Frontal cortex (tissue), 4 donors: Measurements from ENCODE around the gene DEGS2. TPM values are rescaled to one million over a fixed set of nuclear protein-coding genes. Genes with fewer than 3 reads are reported as not detected.

Experiments
- DNase-seq, 2 donors: peaks; one replicate each; pipeline ENCODE4 v3.0.0; 2012; ENCODE audit warnings: low spot score in 2 of 2
- FAIRE-seq: peaks from 2 replicates; lab custom pipeline; 2012; peaks lifted over from hg19 to GRCh38; lab: Jason Lieb, UNC
- total RNA-seq: library from RNA; depleted of rRNA; stranded (reverse); fragments of >200 nt; gene quantifications from one replicate; pipeline ENCODE4 v1.2.3, GENCODE V29; 2014
- donor health status: control.
- donor health status: control.
- donor health status: control.

The DEGS2 gene
- total RNA-seq, 1 donor from 2014 or later, result 0.41 TPM

DNA sequence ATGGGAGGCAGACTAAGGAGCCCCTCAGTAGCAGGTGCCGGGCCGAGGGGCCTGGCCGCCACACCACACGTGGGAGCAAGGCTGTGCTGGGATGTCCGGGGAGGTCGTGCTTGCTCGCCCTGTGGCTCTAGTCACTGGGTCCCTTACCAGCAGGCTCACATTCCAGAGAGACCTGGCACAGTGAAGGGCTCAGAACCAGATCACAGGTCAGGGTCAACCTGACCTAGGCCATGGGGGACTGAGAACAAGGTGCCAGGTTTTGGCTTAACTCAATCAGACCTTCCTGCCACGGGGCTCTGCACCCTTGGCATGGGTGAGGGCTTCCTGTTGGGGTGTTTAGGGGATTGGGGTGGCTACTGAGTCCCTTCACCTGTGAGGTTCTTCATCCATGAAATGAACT, 22.3 kb downstream of the DEGS2 start:
- DNase-seq (no peak), FAIRE-seq (no peak)

DNA sequence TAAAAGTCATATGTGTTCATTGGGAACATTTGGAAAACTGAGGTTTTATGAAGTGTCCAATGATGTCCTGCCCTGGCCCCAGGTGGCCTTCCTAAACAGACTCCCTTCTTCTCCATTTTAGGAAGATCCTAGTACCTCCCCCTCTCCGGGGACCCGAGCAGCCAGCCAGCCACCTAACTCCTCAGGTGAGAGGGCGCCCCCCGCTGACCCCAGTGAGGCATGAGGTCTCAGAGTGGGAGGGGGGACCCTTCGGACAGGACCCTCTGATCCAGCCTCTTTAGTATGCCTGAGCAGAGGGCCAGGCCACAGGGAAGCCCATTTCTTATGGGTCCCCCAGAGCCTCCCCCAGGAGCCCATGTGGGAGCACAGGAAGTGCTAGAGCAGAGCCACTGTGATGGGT, 23.7 kb downstream of the DEGS2 start:
- FAIRE-seq (no peak), DNase-seq (no peak)

DNA sequence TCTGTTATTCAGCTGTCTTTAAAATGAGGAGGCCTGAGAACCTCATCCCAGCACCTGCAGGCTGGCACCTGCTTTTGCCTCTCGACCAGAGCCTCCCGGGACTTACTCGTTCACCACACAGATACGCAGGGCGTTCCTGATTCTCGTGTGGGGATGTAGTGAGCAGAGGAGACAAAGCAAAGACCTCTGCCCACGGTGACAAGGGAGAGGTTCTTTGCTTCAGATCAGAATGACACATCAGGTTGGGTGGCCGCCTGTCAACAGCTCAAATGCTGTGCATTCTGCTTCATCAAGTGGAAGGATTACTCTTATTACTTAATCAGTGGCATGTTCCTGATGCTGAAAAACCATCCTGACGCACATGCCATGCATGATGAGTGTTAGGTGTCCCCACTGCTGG, 24.4 kb downstream of the DEGS2 start:
- DNase-seq, result no peak
- no peak for FAIRE-seq

DNA sequence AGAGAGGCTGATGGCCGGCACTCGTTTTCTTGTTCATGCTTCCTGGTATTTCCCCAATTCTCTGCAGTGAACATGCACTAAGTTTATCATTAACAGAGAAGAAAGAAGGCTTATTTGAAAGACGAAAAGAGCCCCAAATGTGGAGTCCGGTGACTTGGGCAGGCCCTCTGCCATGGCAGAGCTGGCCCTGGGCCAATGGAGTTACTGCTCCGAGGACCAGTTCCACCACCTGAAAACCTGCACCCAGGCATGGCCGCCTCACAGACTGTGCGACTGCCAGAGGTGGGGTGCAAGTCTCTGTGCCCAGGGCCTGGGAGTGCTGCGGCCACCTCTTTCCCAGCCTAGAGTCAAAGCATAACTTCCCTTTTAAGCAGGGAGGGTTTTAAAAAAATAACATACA, 24.9 kb downstream of the DEGS2 start:
- no peak for DNase-seq

DNA sequence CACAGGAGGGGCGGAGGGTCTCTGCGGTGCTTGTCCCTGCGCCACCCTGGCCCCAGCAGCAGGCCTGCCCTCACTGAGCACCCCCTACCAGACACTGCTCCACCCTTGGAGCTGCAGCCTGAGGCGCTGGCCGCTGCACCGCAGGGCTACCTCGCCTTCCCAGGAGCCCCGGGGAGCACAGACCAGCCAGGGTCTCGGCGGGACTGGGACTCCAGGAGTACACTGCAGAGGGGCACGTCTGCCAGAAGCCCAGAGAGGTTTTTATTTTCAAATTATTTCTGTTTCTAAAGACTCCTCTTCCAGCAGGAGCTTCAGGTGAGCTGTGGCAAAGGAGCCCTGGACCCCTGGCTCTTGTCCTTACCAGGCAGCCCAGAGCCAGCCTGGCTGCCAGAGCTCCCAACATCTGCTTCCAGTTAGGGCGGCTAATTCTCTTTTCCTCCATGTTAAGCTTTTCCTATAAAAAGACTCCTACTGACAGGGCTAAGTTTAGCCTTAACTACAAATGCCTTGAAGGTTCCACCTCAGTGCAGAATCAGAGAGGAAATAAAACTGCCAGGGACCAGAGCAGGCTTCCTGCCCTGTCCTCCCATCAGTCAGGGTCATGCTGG, 26.4 kb downstream of the DEGS2 start:
- FAIRE-seq, result no peak
- no peak for DNase-seq

More for the DNA sequence above, 24.9 kb downstream of the DEGS2 start:
- FAIRE-seq, result no peak

DNA sequence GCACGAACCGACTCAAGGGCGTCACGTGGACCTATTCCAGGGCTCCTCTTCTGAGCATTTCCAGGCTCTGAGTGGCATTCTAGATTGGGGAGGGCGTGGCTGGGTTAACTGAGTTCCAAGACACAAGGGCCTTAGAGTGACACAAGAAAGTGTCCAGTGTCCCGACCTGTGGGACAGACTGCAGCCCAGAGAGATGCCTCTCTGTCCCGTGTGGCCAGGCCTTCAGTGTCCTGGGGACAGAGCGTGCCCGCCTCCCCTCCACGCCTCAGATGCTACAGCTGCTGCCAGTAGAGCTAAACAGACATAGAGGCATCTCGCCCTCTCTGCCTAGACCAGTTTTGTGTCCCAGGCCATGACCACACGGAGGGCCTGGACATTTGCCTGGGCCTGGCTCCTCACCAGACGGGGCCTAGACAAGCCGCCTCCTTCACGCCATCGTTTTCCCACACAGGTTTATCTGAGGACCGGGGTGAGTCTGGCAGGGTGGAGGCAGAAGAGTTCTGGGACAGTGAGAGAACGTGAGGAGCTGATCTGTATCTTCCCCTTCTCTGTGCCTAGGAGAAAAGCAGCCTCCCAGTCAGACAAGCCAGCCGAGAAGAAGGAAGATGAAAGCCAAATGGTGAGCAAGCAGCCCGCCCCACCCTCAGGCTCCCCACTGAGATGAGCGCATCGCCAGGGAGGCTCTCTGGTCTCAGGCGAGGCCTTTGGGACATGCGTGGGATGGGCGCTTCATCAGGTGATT, 27.1 kb downstream of the DEGS2 start:
- no peak for FAIRE-seq
- DNase-seq, result no peak

DNA sequence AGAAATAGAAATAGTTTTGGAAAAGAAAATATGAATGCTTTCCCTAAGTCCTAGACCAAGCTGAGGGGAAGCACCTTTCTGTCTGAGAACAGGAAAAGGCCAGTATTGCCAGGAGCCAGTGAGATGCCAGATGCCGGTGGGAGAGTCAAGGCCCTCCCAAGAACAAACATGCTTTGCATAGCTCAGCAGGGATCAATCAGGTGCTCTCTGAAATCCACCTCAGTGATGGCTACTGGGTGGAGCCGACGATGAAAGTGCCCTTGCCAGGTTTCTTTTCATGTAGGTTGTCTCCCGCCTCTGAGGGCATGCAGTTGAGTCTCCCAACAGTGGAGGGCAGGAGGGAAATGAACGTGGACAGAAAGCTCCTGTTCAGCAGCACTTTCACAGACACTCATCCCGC, 28.3 kb downstream of the DEGS2 start:
- DNase-seq (no peak), FAIRE-seq (no peak)

DNA sequence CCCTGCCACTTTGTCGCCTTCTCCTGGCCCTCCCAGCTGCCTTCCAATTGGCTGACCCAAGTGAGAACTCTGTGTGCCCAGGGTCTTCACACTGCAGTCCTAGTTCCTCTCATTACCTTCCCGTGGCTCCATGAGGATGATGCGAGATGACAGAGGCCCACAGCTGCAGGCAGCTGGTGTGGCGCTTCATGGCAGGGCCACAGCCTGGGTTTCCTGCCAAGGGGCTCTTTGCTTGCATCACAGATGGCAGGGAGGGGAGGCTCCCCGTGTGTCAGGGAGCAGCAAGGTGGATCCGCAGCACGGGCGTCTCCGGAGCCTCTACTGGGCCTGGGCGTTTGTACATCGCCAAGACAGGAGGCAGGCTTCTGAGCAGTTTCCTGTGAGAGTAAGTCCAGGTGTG, 28.9 kb downstream of the DEGS2 start:
- FAIRE-seq (no peak), DNase-seq (no peak)

DNA sequence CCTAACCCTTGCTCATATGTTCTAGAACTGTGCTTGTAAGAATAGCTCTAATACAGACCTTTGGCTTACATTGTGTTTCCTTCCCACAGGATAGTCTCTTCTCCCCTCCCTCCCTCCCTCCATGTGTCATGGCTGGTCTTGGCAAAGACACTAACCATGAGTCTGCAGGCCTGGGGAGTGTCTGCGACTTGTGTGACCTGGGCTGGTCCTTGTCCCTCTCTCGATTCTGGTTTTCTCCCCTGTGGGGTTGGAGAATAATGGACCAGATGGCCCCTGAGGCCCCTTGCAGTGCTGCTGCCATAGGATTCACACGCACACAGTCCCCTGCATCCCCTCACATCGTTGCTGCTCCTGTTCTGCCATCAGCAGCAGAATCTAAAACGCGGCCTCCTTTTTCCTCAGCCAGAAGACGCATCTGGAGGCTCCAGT, 30.3 kb downstream of the DEGS2 start:
- DNase-seq (no peak), FAIRE-seq (no peak)

DNA sequence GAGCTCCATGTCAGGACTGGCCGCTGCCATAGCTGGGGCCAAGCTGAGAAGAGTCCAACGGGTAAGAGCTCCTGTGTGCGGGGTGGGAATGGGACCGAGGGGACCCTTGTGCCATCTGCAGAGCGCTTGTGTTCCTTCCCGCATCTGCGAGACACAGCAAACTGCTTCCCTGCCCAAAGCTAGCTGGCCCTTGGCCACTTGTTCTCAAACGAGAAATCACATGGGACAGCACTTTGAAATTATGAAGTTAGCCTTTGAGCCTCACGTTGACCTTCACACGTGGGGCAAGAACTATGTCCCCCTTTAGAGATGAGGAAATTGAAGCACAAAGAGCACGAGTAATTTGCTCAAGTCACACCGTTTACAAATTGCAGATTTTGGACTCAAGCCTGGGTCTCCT, 30.8 kb downstream of the DEGS2 start:
- no peak for DNase-seq
- no peak for FAIRE-seq

DNA sequence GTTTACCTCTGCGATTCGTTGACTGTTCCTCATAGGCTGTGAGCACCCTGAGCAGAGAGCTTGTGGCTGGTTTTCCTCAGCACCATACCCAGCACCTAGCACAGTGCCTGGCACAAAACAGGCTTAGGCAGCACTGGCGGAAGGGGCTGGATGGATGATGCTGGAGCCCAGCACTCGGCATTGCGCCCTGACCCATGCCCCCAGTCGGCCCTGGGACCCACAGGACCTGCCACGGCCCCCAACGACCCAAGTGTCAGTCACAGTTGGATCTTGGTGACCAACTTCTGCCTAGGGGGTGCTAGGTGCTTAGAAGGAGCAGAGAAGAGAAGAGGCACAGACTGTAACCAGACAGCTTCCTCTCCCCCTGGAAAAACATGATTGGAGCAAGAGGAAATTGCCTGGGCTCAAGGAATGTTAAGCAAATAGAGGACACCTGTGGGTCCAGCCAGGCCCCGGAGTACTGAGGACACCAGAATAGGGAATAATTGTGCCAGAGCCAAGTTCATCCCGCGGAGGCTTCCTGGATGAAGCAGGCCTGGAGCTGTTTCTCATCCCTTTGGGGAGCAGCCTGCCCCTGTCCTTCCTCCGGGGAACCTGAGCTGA, 31.5 kb downstream of the DEGS2 start:
- FAIRE-seq (no peak), DNase-seq (no peak)

DNA sequence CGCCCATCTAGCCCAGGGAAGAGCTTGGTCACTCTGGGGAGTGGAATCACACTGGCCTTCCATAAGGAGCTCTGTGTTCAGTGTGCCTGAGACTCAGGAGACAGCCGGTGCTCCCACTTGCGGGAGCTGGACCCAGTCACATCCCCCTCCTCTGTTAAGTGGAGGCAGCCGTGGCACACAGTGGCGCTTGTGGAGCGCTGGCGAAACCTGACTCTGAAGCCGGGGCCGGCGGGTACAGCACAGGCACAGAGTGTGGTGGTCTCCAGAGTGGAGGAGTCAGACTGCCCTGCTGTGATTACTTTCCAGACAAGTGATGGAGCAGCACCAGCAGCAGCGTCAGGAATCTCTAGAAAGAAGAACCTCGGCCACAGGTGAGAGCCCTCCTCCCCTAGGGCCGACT, 33.0 kb downstream of the DEGS2 start:
- DNase-seq (no peak), FAIRE-seq (no peak)

DNA sequence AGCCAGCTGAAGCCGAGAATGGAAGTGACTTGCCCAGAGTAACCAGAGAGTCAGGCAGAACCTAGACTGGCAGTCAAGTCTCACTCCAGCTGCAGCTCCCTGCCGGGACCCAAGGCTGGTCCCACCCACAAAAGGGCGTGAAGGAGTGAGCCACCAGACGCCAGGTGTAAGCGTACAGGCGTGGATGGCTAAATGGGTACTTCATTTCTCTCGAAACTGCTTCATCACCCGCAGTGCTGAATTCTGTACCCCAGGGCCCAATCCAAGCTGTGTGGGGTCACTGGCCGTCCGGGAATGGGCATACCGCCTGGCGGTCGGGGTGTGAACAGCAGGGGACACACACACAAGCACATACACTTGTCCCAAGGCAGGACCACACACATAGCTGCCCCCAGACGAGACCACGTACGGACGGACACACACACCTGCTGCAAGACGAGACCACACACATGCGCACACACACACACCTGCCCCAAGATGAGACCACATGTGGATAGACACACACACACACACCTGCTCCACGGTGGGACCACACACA, 34.8 kb downstream of the DEGS2 start:
- DNase-seq, result no peak

DNA sequence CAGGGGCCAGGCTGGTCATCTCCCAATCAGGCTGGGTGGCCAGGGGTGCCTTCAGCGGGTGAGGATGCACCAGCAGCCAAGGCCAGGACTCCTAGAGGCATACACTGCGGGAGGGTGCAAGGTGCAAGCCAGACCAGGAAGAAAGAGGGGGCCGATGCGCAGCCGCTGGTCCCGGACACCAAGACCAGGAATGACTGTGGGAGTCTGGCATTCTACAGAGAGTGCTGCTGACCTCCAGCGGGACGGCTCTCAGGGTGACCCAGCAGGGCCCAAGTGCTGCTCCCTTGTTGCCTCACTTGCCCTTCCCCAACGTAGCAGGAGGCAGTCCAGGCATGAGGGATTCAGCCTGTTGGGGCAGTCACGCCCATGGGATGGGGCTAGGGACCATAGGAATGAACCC, 35.8 kb downstream of the DEGS2 start:
- DNase-seq, result no peak
- no peak for FAIRE-seq

More for the DNA sequence above, 34.8 kb downstream of the DEGS2 start:
- no peak for FAIRE-seq

DNA sequence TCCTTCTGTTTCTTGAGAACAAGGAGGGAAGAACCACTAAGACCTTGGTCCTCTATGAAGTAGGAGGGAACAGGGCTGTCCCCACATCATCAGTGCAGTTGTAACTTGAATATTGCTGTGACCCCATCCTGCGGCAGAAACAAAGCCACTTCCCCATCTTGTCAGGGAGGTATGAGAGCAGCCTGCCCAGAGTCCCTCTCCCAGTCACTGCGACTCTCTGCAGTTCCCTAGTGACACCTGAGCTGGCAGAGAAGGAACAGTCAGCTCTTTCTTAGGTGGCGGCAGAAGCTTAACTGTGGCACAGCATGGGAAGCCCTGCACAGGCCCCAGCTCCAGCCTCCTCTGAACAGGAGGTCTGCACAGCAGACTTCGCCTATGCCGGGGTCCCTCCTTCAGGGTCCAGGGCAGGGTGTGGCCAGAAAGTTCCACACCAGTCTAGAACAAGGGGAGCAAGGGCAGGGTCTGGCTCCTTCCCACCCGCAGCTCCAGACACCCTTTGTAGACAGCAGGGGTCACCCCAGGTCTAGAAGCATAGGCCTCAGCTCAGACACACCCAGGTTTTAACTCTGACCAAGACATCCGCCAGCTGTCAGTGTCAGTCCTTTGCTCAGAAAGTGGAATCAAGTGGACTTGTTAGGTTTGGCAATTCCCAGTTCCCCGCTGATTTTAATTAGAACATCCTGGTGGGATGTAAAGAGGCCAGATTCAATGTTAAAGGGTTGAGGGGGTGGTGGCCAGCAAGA, 36.8 kb downstream of the DEGS2 start:
- FAIRE-seq, result no peak
- no peak for DNase-seq

DNA sequence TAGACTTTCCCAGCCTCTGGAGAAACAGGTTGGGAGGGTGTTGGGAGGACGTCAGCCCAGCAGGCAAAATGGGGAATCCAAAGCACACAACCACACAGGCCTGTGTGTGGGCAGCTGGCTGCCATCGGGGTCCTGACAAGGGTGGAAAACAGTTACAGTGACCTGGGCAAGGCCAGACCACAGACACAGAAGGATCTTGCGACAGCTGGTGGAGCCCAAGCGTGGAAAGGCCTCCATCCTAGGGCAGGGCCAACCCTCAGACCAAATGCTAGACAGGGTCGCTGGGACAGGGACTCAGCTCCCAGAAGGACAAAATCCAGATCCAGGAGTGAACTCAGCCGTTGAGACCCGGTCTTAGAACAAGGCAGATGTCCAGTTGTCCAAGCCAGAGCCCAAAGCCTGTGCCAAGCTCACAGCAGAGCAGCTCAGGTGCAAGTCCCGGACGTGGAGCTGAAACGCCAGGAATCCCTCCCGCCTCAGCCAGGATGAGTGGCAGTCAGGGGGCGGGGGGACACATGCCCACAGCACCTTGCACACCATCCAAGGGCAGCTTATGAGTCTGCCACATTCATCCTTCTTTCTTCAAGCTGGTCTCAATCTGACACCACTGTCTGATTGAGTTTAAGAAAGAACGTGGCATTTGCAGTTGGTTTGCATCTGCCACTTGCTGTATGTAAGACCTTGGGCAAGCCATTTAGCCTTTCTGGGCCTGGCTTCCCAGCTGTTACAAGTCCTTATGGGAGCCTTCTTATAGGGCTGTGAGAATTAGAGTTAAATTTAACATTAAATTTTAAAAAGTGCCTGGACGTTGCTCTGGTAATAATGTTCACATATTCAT, 37.6 kb downstream of the DEGS2 start:
- no peak for DNase-seq
- FAIRE-seq, result no peak

DNA sequence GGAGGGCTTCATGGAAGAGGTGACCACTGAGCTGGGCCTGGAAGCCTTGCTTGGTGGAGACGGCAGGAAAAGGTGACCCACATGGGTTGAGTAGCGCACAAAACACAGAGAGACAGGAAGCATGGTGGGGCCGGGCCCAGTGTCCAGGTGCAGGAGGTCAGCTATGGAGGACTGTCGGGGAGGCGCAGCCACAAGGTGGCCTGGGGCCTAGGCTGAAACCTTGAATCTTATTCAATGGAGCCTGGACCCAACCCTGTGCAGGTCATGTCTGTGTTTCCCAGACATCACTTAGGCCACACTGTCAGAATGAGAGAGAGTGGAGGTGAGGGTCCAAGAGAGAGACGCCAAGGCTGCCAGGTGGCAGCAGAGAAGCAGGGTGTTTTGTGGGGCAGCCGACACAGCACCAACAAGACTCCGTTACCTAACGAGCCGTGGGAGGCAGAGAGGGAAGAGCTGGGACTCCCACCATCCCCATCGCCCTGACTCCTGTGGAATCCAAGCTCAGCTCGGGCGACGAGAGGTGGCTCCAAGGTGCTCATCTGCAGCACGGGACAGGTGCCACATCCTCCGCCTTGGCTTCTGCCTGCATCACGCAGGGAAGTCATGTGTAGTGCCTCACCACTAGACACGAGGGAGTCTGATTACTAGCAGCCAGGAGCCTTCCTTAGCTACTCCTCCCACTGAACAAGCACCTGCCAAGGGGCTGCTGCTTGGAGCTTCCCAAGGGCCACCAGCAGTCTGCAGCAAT, 38.7 kb downstream of the DEGS2 start:
- no peak for FAIRE-seq
- no peak for DNase-seq

DNA sequence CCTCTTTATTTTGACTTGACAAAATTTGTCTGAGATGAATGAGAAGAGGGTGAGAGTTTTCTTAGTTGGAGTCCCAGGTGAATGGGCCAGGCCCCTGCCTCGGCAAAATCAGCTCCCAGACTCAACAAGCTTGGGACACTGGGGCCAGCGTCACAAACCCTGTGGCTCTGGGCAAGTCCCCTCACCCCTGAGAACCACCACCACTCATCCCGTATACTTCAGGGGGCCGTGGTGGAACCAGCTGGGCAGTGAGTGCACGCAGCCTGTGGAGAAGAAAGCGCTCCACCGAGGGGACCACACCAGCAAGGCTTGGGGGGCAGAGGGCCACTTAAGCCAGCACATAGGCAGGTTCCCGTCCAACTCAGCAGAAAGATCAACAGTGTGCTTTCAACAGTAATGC, 40.2 kb downstream of the DEGS2 start:
- FAIRE-seq (no peak), DNase-seq (no peak)
